Measurements from ENCODE around the gene PRM1.

Gene PRM1, protein sequence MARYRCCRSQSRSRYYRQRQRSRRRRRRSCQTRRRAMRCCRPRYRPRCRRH

DNA sequence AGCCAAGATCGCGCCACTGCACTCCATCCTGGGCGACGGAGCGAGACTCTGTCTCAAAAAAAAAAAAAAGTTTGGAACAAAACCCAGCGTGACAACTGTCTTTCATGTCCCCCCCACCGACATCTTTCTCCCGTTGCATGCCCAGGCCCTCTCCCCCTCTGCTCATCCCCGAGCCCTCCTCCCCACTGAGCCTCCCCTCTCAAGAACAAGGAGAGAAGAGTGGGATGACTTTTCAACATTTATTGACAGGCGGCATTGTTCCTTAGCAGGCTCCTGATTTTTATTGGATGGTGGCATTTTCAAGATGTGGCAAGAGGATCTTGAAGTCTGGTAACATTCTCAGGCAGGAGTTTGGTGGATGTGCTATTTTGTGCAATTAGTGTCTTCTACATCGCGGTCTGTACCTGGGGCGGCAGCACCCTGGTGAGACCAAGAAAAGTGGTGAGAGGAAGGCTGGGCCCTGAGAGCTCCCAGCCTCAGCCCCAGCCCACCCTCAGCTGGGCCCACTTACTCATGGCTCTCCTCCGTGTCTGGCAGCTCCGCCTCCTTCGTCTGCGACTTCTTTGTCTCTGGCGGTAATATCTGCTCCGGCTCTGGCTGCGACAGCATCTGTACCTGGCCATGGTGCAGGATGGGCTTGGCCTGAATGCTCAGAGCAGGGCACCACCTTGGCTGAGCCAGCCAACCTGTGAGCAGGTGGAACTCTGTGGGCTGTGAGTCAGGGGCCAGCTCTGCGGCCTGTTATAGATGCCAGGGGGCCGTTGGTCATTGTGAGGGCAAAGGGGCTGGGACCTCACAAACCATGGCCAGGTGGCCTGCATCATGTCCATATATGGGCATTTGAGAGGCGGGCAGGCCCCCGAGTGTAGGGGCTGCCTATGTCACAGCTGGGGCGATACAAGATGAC lies at the start of gene PRM1:
Gene PRM1, minus strand, starts transcription at position 715 of the 907 bp plus-strand sequence. Its CDS starts 92 bp downstream, at position 623.
- DNase-seq (ENCODE audit: low read depth in 1 of 2, low spot score in 1 of 2), result no peak

DNA sequence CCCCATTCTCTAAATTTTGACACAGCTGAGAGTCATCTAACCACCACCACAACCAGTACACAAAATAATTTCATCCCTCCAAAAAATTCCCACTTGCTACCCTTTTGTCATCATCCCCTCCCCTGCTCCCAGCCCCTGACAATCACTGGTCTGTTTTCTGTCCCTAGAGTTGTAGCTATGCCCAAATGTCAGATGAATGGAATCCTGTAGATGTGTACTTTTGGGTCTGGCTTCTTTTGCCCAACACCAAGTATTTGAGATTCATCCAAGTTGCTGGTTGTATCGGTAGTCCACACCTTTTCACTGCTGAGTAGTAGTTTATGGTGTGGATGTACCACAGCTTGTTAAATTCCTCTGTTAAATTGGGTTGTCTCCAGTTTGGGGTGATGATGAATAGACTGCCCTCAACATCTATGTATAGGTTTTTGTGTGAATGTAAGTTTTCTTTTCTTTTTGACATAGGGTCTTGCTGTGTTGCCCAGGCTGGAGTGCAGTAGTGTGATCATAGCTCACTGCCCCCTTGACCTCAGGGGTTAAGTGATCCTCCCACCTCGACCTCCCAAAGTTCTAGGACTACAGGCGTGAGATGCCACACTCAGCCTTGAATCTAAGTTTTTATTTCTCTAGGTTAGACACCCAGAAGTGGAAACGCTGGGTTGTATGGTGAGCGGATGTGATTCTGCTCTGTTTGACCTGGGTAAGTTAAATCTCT lies 49.6 kb upstream of the PRM1 start:
- DNase-seq (ENCODE audit: low read depth in 1 of 2, low spot score in 1 of 2), result no peak

DNA sequence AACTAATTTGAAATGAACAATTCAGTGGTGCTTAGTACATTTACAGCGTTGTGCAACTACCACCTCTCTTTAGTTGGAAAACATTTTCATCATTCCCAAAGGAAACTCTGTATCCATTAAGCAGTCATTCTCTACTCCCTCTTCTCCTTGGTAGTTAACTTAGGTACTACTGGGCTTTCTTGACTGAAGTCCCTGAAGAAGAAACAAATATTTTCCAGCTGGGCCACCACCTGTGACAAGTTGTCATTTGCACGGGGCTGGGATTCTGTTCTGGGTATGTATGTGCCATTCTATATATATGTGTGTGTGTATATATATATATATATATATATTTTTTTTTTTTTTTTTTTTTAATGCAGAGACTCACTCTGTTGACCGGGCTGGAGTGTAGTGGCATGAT lies 48.8 kb upstream of the PRM1 start:
- DNase-seq (ENCODE audit: low read depth in 1 of 2, low spot score in 1 of 2), result no peak

DNA sequence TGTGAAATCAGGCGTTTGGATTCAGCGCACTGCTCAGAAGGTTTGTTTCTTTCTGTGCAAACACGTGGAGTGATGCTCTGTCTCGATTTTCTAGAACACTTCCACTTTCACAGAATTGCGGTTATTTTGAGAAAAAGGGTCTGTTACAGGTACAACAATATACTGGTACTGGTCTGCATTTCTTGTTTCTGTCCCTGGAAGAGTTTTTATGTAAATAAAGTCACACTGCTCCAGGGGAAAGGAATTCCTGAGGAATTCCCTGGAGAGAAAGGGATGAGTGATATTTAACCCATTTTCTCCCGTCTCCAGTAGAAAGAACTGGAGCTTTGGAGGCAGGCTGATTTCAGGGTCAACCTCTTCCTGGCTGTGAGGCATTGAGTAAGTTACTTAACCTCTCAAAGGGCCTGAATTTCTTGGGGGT lies 48.0 kb upstream of the PRM1 start:
- DNase-seq (ENCODE audit: low read depth in 1 of 2, low spot score in 1 of 2), result no peak

DNA sequence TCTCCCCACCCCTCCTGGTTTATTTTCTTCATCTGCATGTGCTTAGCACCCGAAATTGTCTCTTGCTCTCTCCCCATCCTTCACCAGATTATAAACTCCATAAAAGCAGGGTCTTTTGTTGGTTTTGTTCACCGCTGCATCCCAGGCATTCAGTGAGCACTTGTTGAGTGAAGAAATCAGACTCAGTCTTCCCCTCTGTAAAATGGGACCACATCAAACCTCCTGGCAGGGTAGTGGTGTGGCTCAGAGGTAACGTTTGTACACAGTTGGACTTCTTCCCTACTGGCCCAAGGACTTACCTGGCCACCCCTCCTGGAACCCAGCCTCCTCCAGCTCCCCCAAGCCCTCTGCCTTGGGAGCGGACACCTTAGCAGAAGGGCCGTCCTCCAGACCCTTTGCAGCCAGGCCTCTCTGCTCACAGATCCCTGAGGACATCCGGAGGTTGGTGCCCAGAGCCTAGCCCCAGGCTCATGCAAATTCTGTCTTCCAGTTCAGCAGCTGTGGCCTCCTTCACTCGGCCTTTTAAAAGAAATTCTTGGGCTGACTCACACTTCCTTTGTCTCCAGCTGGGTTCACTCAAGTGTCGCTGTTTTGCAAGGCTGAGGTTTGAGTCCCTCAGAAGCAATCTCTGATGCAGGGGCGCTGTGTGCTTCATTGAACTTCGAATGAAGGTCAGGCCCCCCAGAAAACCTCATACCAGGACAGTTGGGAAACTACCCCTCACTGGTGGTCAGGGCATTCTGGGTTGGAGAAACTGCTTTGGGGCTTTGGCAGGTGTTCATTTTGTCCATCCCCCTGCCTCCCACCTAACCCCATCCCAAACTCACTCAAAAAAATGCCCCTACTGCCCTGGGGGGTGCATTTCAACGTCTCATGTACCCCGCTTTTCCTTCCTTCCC lies 47.3 kb upstream of the PRM1 start:
- DNase-seq (ENCODE audit: low read depth in 1 of 2, low spot score in 1 of 2), result peak in 1 of 2 donors; percentile 16

DNA sequence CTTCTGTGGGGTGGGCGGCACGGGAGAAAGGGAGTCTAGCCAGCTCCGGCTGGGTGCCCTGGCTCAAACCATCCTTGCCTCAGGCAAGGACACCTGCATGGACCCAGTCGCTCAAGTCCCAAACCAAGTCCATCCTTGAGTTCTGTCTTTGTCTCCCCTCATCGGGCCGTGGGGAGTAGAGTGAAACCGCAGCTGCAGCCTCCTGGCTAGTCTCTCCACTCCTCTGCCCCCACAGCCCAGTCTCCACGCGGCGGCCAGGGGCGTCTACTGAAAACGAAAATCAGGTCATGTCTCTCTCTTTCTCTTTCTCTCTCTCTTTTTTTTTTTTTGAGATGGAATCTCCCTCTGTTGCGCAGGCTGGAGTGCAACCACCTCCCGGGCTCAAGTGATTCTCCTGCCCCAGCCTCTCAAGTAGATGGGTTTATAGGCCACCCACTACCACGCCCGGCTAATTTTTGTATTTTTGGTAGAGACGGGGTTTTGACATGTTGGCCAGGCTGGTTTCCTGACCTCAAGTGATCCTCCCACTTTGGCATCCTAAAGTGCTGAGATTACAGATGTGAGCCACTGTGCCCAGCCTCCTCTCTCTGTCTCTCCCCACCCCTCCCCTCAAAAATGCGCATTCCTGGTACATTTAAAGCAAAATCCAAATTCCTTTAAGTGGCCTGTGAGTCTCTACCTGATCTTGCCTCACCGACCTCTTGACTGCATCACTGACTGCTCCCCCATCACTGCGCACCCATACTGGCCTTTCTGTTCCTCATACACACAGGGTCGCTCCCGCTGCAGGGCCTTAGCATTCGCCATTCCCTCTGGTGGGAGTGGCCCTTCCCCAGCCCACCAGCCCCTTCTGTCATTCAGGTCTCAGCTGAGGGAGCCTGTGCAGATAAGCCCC lies 46.4 kb upstream of the PRM1 start:
- no peak for DNase-seq (ENCODE audit: low read depth in 1 of 2, low spot score in 1 of 2)

DNA sequence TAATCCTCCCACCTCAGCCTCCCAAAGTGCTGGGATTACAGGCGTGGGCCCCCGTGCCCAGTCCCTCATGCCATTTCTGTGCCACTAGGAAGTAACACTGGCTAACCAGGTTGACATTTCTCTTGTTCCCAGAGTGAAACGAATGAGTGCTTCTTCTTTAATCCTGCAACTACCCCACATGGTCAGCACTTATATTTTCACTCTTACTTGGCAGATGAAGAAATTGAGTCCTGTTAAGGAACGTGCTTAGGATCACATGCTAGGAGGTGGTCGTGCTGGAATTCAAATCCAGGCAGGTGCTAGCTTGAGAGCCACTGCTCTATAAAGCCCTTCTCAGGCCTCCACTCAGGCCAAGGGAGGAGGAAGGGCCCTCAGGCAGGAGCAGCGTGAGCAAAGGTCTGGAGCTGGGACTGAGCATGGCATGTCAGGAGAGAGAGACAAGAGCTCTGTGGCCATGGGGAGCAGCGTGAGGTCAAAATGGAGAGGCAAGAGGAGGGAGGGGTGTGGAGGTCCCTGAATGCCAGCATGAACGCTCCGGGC lies 45.7 kb upstream of the PRM1 start:
- no peak for DNase-seq (ENCODE audit: low read depth in 1 of 2, low spot score in 1 of 2)

DNA sequence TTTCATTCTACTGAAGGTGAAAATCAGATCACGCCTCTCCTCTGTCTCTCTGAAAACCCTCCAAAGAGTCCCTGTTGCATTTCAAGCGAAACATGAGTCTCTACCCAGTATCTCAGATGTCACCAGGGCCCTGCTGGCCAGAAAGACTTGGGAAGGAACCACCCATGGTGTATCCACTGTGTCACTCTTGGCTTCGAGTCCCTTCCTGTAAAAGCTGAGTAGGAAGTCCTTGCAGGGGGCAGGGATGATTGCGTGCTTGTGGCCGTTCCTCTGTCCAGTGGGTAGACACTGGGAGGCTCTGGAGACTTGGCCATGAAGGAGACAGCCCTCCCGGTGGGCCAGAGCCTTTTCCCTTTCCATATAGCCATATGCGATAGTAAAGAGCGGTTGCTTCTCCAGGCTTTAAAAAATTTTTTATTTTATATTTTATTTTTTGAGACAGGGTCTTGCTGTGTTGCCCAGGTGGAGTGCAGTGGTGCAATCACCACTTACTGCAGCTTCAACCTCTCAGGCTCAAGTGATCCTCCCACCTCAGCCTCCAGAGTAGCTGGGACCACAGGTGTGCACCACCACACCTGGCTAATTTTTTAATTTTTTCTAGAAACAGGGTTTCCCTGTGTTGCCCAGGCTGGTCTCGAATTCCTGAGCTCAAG lies 45.1 kb upstream of the PRM1 start:
- no peak for DNase-seq (ENCODE audit: low read depth in 1 of 2, low spot score in 1 of 2)

DNA sequence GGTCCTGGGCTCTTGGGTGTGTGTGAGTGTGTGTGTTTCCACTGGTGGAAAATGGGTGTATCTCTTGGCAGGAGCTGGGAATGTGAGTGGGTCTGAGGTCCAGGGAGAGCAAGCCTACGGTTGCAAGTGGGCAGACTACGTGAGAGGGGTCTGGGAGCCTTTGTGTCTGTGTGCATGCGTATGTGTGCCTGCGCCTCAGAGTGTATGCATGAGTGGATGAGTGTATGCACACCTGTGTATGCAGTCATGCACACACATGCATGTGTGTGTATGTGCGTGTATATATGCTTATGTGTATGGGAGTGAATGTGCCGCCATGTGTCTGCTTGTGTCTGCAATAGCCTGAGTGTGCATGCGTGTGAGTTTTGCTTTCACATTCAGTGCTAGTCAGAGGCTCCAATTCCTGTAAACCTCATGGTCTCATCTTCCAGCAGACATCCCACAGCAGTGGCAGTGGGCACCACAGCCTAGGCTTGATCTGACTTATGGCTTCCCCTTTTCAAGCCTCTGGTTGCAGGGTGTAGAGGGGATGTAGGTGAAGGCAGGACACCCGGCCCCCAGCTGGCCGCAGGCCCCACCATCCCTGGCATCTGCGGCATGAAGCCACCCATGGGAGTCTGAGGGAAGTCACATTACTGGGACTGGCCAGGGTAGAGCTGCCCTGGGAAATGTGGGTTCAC lies 44.4 kb upstream of the PRM1 start:
- DNase-seq (ENCODE audit: low read depth in 1 of 2, low spot score in 1 of 2), result no peak

DNA sequence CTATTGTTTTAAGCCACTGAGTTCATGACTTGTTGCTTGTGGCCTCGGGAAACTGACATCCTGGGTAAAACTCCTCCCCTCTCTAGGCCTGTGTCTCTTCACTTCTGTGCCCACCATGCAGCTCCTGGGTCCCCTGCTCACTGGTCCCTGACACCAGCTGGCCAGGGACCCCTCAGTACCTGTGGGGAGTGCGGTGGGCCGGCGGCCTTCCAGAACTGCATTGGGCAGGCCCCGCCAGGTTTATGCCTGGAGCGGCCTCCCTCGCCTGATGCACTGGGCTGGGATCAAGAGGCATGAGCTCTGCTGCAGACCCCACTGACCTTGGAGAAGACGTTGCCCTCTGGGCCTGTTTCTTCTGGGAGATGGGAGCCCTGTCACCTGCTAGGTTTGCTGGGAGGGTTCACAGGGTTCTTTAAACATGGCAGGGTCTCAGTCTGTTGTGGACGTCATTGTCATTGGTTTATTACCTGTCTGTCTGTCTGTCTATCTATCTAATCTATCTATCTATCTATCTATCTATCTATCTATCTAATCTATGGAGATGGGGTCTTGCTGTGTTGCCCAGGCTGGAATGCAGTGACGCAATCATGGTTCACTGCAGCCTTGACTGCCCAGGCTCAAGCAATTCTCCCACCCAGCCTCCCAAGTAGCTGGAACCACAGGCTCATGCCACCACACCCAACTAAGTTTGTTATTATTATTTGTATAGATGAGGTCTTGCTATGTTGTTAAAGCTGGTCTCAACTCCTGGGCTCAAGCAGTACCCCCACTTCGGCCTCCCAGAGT lies 42.6 kb upstream of the PRM1 start:
- DNase-seq (ENCODE audit: low read depth in 1 of 2, low spot score in 1 of 2), result no peak

DNA sequence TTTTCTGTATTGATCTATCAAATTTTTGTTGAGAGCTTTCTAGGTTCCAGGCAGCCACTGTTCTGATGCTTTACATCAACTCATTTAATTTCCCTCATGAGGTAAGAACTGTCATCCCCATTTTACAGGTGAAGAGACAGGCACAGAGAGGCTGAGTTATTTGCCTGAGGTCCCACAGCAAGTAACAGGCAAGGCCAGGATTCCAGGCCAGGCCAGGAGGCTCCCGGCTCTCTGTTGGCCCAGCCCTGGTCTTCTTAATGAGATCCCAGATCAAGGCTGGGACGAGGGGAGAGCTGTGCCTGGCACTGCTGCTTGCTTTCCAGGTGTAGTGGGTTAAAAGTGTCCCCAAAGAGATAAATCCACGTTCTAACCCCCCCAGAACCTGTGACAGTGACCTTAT lies 41.7 kb upstream of the PRM1 start:
- no peak for DNase-seq (ENCODE audit: low read depth in 1 of 2, low spot score in 1 of 2)

DNA sequence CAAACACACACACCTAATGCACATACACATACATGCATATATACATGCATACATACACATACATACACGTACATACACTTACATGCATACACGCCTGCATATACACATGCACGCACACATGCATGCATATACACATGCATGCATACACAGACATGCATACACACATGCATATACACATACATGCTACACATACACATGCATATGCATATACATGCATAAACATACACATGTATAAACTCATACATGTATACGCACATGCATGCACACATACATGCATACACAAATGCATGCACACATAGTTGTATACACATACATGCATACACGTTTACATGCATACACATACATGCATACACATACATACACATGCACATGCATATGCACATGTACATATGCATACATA lies 40.5 kb upstream of the PRM1 start:
- DNase-seq (ENCODE audit: low read depth in 1 of 2, low spot score in 1 of 2), result no peak

DNA sequence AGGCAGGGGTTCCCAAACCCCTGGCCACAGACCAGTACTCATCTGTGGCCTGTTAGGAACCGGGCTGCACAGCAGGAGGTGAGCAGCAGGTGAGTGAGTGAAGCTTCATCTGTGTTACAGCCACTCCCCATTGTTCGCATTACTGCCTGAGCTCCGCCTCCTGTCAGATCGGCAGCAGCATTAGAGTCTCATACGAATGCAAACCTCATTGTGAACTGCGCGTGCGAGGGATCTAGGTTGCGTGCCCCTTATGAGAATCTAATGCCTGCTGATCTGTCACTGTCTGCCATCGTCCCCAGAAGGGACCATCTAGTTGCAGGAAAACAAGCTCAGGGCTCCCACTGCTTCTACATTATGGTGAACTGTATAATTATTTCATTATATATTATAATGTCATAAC lies 39.0 kb upstream of the PRM1 start:
- no peak for DNase-seq (ENCODE audit: low read depth in 1 of 2, low spot score in 1 of 2)

DNA sequence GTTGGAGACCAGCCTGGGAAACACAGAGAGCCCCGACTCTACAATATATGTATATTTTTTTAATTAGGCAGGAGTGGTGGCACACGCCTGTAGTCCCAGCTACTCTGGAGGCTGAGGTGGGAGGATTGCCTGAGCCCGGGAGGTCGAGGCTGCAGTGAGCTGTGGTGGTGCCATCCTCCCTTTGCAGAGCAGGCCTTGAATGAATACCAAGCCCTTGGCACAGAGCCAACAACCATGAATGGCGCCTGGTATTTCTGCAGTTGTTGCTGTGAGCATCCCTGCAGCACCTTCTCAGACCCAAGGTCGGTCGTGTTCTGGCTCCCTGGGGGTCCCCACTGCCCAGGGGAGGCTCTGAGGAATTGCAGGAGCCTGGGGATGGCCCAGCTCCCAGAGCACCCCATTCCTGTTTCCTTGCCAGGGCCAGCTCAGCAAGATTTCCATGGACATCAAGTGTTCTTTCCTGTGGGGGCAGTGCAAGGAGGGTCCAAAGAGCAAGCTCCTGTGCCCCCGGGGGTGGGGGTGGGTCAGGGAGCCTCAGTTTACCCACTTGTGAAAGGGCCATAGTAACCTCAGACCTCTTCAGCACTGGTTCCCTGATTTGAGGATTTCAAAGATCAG lies 38.5 kb upstream of the PRM1 start:
- no peak for DNase-seq (ENCODE audit: low read depth in 1 of 2, low spot score in 1 of 2)

DNA sequence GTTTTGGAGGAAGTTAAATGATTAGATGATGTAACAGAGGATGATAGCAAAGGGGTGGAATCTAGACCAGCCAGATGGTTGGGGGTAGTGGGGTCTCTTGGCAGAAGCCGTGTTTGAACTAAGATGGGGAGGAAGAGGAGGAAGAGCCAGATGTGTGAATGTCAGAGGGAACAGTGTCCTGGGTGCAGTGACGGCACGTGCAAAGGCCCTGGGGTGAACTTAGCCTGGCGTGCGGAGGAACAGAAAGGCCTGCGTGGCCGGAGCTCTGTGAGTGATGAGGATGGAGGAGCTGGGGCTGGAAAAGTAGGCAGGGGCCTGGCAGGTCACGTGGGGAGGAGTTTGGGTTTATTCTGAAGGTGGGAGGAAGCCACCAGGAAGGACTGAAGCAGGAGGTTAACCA lies 37.7 kb upstream of the PRM1 start:
- no peak for DNase-seq (ENCODE audit: low read depth in 1 of 2, low spot score in 1 of 2)

DNA sequence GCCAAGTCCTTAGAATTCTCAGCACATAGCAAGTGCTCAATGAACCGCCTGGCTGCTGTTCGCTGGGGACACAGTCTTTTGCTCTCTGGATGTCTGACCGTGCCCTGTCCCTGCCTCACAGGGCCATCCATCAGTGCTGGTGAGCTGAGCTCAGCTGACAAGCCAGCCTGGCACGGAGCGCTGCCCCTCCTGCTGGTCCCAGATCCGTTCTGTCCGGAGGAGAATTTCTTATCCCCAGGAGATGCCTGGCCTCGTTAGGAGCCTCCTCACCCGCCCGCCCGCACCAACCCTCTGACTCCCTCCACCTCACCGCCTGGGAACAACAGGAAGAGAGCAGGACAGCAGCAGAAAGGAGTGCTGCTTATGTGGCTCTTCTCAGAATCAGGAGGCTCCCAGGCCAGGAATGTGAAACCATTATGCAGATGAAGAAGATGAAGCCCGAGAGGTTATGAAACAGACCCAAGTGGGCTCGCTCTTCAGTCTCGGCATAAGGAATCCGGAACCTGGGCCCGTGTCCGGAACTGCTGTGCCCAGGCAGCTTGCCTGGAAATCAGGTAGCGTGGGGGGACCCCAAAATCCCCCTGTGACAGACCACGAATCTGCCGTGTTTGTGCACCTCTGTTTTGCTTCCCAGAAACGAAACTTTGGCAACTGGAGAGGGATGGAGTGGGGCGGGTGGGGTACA lies 35.3 kb upstream of the PRM1 start:
- DNase-seq (ENCODE audit: low read depth in 1 of 2, low spot score in 1 of 2), result no peak

DNA sequence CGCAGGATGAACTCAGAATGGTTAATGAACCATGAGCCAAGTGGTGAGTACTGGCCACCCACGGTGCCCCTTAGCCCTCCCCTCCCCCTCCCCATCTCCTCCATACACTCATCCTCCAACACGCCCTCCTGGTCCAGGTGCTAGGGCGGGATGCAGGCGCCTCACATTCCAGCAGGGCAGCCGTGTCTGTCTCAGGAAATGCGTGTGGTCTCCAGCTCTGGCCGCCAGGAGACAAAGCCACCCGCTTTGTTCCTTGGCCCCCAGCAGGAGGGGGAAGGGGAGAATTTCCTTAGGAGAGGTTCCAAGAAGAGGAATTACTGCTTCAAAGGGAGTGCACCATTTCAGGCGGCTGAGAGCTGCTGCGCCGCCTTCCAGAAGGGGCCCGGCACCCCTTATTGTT lies 34.4 kb upstream of the PRM1 start:
- no peak for DNase-seq (ENCODE audit: low read depth in 1 of 2, low spot score in 1 of 2)
